Hematopoietic multipotent progenitor cell treated with erythropoietin and hydrocortisone succinate and interleukin-3 and kit ligand, for 4 days (in vitro differentiated cells): ENCODE results near the gene SCCPDH.

Source experiments
- DNase-seq: peaks from one replicate; pipeline ENCODE4 v3.0.0-alpha.2; 2015

Gene SCCPDH, protein sequence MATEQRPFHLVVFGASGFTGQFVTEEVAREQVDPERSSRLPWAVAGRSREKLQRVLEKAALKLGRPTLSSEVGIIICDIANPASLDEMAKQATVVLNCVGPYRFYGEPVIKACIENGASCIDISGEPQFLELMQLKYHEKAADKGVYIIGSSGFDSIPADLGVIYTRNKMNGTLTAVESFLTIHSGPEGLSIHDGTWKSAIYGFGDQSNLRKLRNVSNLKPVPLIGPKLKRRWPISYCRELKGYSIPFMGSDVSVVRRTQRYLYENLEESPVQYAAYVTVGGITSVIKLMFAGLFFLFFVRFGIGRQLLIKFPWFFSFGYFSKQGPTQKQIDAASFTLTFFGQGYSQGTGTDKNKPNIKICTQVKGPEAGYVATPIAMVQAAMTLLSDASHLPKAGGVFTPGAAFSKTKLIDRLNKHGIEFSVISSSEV

DNA sequence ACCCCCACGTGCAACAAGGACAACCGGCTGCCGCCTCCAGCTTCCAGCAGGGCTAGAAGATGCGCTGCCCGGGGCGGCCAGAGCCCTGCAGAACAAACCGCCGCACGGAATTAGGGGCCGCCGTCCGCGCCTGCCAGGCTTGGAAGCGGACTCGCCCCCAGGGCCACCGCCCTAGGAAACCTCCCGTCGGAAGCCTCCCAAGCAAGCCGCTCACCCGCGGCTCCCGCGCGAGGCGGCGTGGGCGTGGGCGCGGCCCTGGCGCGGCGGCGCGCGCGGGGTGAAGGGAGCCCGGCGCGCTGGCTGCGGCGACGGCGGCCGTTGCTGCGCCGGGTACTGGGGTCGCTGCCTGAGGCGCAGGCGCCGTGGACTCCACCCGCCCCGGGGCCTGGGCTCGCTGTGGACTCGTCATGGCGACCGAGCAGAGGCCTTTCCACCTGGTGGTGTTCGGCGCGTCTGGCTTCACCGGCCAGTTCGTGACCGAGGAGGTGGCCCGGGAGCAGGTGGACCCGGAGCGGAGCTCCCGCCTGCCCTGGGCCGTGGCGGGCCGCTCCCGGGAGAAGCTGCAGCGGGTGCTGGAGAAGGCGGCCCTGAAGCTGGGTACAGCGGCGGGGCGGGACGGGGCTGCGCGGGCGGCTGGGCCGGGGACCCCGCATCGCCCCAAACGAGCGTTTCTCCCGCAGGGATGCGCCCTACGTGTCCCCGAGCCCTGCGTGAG is at the start of gene SCCPDH:
Gene SCCPDH (plus strand): TSS at position 394 of the 715 bp plus-strand sequence. CDS start 14 bp downstream, at position 408.
- DNase-seq: peak; percentile 91

DNA sequence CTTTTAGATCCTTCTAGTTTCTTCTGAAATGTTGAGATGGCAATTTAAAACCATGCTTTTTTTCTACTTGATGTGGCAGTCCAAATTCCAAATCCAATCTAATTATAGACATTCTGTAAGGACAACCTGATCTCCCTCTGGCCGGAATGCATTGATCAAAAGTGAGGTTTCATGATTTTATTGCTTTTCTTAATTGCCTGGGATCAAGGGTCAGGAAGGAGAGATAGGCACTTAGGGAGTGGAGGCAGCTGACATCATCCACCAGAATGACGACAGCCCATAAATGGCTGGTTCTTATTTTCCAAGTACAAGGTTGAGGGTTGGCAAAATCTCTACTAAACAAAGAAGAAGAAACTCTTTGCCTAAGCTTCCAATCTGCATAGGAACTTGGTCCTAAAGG is 46.4 kb upstream of the SCCPDH start:
- DNase-seq: no peak

DNA sequence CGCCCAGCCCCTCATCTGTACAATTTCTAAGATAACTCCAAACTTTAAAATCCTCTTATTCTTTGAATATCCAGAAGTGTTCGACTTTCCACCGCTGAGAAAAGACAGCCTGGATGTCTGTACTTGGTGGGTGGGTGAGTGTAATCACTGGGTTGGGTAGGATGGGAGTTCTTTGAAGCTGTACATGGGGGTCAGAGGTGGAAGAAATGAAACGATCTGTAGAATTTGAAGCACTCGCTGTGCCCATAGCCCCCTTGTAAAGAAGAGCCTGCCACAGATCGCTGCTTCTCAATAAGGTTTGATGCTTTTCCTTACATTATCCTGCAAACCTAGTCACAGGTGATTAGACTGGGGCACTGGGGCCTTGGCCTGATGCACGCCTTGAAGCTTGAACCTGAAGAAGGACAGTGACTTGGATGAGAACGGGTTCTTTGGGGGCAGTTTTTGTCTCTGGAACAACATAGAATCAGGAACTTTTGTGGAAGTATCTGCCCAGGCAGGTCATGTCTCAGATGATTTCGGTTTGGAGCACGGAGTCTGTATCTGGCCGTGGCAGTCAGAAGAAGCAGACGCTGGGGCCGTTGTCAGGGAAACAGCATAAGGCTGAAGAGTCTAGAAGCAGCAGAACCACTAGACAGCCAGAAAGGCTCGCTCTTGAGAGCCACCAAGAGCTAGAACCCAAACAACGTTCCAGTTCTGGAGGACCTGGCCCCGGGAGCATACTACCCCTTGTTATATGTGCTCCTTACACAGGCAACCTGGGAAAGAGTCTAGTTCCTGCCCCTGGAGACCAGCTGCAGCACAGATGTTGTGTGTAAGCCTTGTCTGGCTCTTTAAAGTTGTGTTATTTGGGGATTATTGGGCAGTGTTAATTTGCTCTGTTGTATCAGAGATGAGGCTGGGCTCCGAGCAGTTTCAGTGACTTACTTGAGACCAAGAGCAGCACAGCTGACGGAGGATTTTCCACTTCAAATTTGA is 45.1 kb upstream of the SCCPDH start:
- DNase-seq: no peak

DNA sequence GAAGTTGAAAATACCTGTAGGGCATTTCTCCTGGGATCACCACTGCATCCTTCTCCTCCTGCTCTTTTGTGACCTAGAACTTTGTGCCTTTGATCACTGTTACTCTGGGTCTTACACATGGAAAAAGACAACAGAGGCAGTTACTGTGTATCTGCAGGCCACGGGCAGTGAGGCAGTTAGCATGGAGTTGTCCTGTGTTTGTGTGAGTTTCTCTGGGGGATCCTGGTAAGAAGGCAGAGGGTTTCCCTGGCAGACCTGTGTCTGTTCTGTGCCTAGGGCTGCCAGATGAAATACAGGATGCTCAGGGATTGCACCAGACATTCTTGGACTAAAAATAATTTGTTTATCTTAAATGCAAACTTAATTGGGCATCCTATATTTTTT is 44.4 kb upstream of the SCCPDH start:
- no peak for DNase-seq

DNA sequence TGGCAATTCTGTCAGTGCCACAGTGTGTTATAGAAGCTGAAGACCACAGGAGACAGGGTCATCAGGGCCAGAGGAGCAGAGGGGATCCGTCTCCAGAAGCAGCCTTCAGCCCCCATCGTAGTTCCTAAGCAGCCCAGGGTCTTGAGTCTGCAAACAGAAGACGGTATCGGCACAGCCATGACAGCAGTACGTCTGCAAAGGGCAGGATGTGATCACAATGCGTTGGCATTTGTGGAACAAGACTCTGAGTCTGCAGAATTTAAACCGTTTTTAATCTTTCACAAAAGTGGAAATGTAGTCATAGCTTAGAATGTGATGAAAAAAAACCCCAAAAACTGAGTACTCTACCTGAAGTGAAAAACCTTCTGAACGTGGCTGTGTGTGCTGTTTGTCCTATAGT is 44.0 kb upstream of the SCCPDH start:
- DNase-seq: no peak

DNA sequence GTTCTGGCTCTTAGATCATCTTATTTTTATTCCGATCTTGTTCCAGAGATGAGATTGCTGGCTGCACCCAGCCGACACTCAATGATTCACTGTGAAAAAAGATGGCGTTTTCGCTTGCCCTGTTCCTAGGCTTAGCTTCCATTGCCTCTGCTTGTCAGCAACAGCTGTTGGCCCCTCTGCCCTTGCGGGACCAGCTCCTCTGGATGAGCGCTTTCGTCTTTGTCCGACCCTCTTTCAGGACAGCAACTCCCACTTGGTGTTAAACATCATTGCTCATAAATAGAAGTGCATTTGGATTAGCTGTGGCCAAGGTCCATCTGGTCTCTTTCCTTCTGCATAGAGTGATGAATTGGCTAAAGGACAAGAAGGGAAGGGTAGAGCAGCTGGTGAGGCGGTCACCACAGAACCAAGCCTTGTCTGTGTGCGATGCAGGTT is 43.5 kb upstream of the SCCPDH start:
- DNase-seq: no peak

DNA sequence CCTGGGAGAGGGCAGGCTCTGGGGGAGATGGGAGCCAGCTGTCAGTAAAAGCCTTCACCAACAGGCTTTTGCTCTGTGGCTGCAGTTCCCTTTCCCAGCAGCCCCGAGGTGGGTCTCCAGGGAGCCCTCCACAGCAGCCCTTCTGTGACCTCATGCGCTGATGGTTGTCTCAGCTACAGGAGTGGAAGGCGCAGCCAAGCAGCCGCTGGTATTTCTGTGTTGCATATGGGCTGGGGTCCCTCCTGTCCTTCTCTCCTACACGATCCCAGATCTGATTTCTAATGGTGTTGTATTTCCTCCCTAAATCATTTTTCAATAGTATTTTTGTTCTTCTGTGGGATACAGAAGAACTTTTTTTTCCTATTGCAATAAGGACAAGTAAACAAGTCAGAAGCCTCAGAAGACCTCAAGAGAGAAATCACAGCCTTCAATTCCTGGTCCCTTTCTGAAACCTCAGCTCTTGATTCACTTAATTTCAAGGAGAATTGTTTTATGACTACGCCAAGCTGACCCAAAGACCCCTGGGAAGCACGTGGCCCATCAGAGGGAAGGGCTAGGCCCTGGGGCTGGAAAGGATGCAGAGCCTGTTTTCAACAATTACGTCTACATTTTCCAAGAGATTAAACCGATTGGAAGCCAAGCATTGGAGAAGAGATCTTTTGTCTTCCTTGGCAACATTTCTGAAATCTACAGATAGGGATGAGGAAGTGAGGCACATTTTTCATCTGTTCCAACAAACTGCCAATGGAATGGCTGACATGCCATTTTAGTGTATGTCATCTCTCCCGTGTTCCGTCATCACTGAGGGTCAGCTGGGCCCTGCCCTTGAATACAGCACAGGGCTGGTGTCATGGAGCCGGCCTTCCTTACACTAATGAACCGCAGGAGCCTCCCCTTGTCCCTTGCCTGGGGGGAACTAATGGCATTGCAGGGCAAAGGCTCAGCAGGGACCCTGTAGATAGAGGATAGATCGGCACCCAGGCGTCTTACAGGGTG is 42.0 kb upstream of the SCCPDH start:
- no peak for DNase-seq

DNA sequence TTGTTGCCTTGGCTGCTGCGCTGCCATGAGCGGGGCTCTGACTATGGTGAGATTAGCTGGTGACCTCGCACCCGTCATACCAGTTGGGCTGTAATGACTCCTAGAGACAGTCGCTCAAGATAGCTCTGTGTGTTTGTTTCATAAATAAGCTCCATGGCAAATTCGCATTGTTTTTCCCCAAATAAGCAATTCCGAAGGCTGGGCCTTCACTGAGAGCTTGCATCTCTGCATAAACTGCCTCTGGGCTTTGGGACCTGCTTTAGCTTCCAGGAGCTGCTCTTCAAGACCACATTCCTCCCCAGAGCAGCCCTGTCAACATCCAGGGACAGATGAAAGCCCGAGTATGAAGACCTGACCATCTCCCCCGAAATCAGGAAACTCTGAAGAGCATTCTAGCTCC is 40.7 kb upstream of the SCCPDH start:
- no peak for DNase-seq

DNA sequence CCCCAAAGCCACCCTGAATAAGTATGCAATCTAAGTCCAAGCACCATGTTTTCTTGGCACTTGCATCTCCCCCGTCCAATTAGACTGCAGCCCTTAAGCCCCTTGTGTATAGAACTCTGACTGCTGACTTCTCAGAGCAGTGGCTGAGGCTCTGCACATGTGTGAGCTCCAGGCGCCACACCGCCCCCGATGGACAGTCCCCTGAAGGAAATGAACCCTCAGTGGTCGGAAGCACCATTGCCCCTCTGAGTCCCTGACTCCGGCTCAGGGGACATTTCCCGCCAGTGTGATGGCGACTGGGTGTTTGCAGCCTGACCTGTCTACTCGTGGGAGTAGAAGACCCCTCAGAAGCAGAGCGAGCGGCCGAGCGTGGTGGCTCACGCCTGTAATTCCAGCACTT is 37.2 kb upstream of the SCCPDH start:
- DNase-seq: no peak

DNA sequence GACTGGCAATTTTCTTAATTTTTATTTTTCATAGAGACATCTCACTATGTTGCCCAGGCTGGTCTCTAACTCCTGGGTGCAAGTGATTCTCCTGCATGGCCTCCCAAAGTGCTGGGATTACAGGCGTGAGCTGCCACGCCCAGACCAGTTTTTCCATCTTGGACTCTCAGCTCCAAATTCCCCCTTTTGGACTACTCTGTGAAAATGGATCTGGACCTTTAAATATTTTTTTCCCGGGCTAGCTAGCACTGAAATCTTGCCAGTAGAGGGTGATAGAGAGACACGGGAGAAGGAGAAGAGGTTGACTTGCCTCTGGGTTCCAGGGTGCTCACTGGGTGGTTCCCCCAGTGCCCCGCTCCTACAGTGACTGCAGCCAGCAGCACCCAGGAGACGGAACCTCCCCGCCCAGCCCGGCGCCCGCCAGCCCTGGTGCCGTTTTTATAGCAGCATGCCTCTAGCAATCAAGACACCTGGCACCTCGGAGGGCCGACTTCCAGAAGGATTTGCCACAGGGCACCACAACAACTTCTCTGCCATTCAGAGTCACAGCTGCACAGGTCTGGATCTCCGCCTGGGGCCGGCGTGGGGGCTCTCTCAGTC is 34.7 kb upstream of the SCCPDH start:
- DNase-seq: peak; percentile 91

DNA sequence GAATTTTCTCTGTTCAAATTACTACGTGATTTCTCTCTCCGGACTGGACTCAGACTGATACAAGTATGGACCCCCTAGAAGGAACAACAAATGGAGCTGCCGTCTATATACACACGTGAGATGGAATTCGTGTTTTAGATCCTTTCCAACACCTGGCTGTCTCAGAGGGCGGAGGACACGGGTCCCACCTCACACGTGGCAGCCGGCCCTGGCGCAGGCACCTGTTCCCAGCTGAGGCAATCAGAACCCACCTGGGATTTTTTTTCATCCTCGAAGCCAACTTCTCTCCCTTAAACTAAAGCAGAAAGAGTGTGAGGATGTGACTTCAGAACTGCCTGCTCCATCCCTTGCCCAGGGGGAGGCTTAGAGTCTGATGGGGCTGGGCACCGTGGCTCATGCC is 34.1 kb upstream of the SCCPDH start:
- no peak for DNase-seq

DNA sequence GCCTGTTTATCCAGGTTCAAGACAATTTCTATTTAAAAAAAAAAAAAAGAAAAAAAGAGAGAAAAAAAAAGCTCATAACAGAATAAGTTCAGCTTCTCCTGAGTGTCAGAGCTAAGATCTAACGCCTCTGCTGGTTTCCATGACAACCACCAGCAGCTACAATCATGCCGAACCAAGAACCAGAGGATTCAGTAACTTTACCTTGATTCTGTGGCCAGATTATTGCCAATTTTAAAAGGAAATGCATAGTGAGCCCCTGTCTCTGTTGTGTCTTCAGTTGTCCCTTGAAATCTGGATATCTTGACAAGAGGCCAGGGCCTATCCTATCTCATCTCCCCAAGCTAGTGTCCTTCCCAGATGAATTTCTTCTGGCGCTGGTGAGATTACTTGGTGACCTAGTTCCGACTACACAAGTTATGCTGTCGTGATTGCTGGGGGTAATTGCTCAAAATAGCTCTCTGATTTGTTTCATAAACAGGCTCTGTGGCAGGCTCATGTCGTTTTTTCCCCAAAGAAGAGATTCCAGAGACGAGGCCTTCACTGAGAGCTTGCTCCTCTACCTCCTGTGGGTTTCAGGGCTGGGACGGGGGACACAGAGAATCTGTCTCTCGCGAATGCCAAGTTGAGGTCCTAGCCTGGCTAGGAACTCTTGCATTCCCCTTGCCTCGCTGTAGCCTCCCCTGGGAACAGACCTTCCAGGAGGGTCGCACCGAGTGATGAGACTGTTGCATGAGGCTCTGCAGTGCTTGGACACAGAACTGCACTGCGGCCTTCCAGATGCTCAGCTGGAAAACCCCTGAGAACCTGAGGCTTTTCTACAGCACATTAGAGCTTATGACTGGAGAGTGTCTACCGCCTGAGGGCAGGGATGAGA is 32.4 kb upstream of the SCCPDH start:
- DNase-seq: peak; percentile 52

DNA sequence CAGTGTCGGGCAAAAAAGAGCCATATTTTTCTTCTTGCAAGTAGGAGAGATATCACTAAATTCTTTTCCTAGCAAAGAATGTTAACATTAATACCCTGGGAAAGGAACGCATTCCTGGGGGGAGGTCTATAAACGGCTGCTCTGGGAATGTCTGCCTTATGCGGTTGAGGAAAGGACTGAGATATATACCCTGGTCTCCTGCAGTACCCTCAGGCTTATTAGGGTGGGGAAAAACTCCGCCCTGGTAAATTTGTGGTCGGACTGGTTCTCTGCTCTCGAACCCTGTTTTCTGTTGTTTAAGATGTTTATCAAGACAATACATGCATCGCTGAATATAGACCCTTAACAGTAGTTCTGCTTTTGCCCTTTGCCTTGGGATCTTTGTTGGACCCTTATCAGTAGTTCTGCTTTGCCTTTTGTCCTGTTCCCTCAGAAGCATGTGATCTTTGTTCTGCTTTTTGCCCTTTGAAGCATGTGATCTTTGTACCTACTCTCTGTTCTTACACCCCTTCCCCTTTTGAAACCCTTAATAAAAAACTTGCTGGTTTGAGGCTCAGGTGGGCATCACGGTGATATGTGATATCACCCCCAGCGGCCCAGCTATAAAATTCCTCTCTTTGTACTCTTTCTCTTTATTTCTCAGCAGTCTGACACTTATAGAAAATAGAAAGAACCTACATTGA is 29.9 kb upstream of the SCCPDH start:
- peak; percentile 77 for DNase-seq

DNA sequence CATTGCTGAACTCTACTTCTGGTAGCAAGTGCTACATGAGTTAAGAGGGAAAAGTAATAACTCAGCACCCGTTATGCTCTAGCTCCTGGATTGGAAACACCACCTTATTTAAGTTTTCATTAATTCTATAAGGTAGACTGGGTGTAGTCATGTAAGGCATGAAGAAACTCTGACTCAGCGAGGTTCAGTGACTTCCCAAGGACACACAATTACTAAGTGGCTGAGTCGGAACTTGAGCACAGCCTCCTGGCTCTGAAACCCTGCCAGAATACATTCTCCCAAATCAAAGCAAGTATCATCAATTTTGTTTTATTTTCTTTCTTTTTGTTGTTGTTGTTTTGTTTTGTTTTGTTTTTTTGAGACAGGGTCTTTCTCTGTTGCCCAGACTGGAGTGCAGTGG is 29.1 kb upstream of the SCCPDH start:
- DNase-seq: no peak

DNA sequence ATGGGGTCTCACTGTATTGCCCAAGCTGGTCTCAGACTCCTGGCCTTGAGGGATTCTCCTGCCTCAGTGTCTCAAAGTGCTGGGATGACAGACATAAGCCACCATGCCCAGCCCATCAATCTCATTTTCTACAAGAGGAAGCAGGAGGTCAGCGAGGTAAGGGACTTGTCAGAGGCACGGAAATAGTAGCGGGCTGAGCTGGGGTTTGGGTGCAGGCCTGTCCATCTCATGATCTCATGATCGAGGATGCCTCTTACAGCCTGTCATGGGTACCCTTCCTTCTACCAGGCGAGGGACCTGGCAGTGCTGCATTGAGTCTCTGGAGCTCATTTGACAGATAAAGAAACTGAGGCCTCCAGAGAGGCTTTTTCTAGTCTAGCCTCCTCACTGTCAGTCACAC is 28.5 kb upstream of the SCCPDH start:
- no peak for DNase-seq

DNA sequence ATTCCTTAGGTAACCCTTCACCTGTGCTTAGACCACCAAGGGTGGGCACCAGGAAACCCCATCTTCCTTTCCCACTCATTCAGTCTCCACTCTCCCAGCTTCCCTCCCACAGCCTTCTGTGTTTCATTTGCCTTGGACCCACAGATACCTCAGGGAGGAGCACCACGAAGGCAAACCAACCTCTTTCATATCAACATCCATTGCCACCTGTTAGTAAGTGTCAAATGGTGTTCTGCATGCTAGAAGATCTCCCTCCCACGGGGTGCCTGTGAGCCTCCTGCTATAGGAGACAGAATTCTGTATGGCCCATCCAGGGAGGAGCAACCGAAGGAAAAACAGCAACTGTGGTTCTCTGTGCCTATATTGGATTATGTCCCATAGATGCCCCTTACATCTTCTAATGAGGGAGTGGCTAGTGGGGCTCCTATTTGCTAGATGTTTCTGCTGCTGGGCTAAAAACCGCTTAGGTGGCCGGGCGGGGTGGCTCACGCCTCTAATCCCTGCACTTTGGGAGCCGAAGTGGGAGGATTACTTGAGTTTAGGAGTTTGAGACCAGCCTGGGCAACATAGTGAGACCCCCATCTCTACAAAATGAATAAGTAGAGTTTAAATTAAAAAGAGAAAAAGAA is 25.6 kb upstream of the SCCPDH start:
- no peak for DNase-seq

DNA sequence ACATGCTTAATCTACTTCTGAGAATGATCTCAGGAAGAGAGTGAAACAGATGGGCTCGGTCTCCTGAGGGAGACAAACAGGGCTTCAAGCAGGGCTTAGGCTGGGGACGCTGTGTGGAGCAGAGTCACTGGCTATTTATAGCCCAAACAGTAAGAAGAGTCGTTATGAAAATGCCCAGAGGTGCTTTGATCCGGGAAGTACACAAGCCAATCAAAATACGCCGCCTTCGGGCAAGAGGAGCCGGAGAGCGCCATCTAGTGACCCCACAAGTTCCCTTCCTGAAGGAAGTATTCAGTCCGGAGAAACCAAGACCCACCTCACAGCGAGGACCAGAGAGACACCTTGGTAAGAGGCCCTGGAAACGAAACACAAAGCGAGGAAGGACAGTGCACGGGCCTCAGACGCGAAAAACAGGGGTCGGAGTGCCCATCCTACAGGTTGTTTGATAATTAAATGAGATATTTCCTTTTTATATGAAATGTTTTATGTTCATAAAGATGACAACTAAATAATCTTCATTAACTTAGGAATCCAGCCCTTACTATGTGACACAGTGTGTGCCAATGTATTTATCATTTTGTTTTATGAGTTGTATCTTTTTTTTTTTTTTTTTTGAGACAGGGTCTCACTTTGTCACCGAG is 25.0 kb upstream of the SCCPDH start:
- DNase-seq: peak; percentile 96

DNA sequence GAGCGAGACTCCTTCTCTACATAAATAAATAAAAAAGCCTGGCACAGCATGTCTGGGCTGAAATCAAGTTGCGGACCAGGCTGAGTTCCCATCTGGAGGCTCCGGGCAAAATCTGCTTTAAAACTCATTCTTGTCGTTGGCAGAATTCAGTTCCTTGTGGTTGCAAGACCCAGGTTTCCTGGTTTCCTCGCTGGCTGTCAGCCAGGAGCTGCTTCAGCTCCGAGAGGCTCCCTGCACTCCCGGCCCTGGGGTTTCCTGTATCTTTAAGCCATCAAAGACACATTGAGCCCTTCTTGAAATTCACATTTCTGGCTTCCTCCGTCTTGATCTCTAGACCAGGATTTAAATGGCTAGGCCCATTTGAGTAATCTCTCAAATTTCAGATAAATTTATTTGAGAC is 20.6 kb upstream of the SCCPDH start:
- DNase-seq: peak; percentile 72

DNA sequence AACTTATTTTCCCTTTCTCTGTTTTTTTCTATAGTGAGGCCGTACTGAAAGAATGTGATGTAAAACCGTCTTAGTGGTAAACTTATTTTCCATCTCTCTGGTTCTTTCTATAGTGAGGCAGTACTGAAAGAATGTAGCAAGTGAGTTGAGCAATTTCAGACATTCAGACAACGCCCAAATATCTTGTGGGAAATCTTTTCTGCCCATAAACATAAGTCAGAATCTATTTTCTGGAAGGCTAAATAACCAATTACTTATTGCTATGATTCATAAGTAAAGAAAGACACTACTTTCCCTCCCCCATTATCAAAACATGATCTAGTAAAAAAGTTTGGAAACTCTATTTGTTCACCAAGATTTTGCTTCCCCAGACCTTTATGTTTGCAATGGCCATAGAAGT is 18.8 kb upstream of the SCCPDH start:
- peak; percentile 33 for DNase-seq
